Endothelial cell of umbilical vein (primary cell): ENCODE measurements around the gene ACSS2.

ENCODE experiments used
- CTCF ChIP-seq, 2 donors: IDR thresholded peaks; 1 replicate in 1 of 2; 2 replicates in 1 of 2; pipeline ENCODE4 v1.5.1; 2011; ENCODE audit warnings: low read length in 2 of 2, mild to moderate bottlenecking in 2 of 2, moderate library complexity in 2 of 2, control low read depth in 1 of 2, inconsistent platforms in 1 of 2, low read depth in 1 of 2; ENCODE audit not compliant: insufficient read depth in 1 of 2; ENCODE audit errors: extremely low read depth in 1 of 2
- EZH2 ChIP-seq: IDR thresholded peaks from 2 replicates; pipeline ENCODE4 v1.6.1; 2012; ENCODE audit warnings: borderline replicate concordance, low read depth, mild to moderate bottlenecking, moderate library complexity, low read length, inconsistent platforms; ENCODE audit not compliant: severe bottlenecking
- FOS ChIP-seq: IDR thresholded peaks from 2 replicates; pipeline ENCODE4 v1.6.1; 2011; ENCODE audit warnings: mild to moderate bottlenecking, low read length, moderate library complexity, borderline replicate concordance; ENCODE audit not compliant: insufficient read depth
- JUN ChIP-seq: IDR thresholded peaks from 2 replicates; pipeline ENCODE4 v1.6.1; 2011; ENCODE audit warnings: borderline replicate concordance, low read depth; ENCODE audit not compliant: insufficient read length, insufficient read depth
- MAX ChIP-seq: IDR thresholded peaks from 2 replicates; pipeline ENCODE4 v1.6.1; 2011; ENCODE audit not compliant: insufficient read depth, insufficient read length
- MYC ChIP-seq: IDR thresholded peaks from one replicate; pipeline ENCODE4 v1.6.1; 2011; ENCODE audit warnings: mild to moderate bottlenecking, low read depth, low read length
- POLR2A ChIP-seq: IDR thresholded peaks from 2 replicates; pipeline ENCODE4 v1.6.1; 2012; ENCODE audit warnings: low read depth, mild to moderate bottlenecking, control low read depth, low read length
- POLR2AphosphoS5 ChIP-seq: IDR thresholded peaks from 2 replicates; pipeline ENCODE4 v1.6.1; 2012; ENCODE audit warnings: low read depth, mild to moderate bottlenecking, control low read depth, low read length, moderate library complexity; ENCODE audit not compliant: insufficient read depth

GRCh38 chr20:34849778-34850177 is 26.6 kb upstream of the ACSS2 start:
- TF ChIP-seq CTCF (IDR thresholded peaks at IDR 0.05; ENCODE audit: extremely low read depth in 1 of 2, insufficient read depth in 1 of 2, low read depth in 1 of 2, low read length in 2 of 2), result no peak
- TF ChIP-seq EZH2, result no peak
- no peak for TF ChIP-seq POLR2A
- no peak for TF ChIP-seq POLR2AphosphoS5
- TF ChIP-seq JUN, result no peak
- TF ChIP-seq MAX, result no peak
- no peak for TF ChIP-seq MYC
- TF ChIP-seq FOS, result no peak
